ENCODE measurements around the gene CAB39L.

- no peak for TF ChIP-seq POLR2A (IDR thresholded peaks at IDR 0.05; ENCODE audit: low read depth)
- TF ChIP-seq, protein P1, sequence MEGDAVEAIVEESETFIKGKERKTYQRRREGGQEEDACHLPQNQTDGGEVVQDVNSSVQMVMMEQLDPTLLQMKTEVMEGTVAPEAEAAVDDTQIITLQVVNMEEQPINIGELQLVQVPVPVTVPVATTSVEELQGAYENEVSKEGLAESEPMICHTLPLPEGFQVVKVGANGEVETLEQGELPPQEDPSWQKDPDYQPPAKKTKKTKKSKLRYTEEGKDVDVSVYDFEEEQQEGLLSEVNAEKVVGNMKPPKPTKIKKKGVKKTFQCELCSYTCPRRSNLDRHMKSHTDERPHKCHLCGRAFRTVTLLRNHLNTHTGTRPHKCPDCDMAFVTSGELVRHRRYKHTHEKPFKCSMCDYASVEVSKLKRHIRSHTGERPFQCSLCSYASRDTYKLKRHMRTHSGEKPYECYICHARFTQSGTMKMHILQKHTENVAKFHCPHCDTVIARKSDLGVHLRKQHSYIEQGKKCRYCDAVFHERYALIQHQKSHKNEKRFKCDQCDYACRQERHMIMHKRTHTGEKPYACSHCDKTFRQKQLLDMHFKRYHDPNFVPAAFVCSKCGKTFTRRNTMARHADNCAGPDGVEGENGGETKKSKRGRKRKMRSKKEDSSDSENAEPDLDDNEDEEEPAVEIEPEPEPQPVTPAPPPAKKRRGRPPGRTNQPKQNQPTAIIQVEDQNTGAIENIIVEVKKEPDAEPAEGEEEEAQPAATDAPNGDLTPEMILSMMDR (IDR thresholded peaks at IDR 0.05) = no peak
Measured at GRCh38 chr13:49481788-49482187, 37.9 kb upstream of the CAB39L start.
